GM21360 (cell line): ENCODE measurements around the gene ZNF276.

ENCODE experiments used
- ATAC-seq: cut with Tn5 transposase; IDR thresholded peaks from one replicate; pipeline ENCODE4 v1.9.1; 2021; ENCODE audit warnings: mild to moderate bottlenecking, moderate library complexity; ENCODE audit not compliant: unreplicated experiment

The ZNF276 gene

GRCh38 chr16:89710709-89711564, 10.4 kb upstream of the ZNF276 start:
- no peak for ATAC-seq

- no peak for ATAC-seq
Observed at GRCh38 chr16:89711601-89712273, 9.6 kb upstream of the ZNF276 start.

GRCh38 chr16:89712274-89712781, 9.0 kb upstream of the ZNF276 start:
- ATAC-seq, result no peak

- ATAC-seq, result no peak
Observed at GRCh38 chr16:89716493-89716892, 4.8 kb upstream of the ZNF276 start.

- no peak for ATAC-seq
Observed at GRCh38 chr16:89716916-89717687, 4.2 kb upstream of the ZNF276 start.

- ATAC-seq, result no peak
Observed at GRCh38 chr16:89717688-89718505, 3.4 kb upstream of the ZNF276 start.

GRCh38 chr16:89720551-89720812, 855 bp upstream of the ZNF276 start:
- ATAC-seq, result peak; percentile 19

- ATAC-seq, result peak; percentile 27
Observed at GRCh38 chr16:89721546-89722391, 432 bp downstream of the ZNF276 start.

- ATAC-seq, result no peak
Observed at GRCh38 chr16:89722392-89723278, 1.3 kb downstream of the ZNF276 start.

GRCh38 chr16:89723279-89724250, 2.2 kb downstream of the ZNF276 start:
- no peak for ATAC-seq

GRCh38 chr16:89727406-89728120, 6.2 kb downstream of the ZNF276 start:
- no peak for ATAC-seq

- ATAC-seq, result no peak
Observed at GRCh38 chr16:89729293-89729692, 8.0 kb downstream of the ZNF276 start.

- ATAC-seq, result no peak
Observed at GRCh38 chr16:89729863-89730593, 8.7 kb downstream of the ZNF276 start.

GRCh38 chr16:89730610-89731234, 9.4 kb downstream of the ZNF276 start:
- ATAC-seq, result no peak

- no peak for ATAC-seq
Observed at GRCh38 chr16:89732142-89732917, 11.0 kb downstream of the ZNF276 start.
